HG03439 (cell line): ENCODE data around the gene ALS2CL.

ENCODE experiments used
- ATAC-seq: cut with Tn5 transposase; IDR thresholded peaks from one replicate; pipeline ENCODE4 v1.9.1; 2021; ENCODE audit warnings: mild to moderate bottlenecking, moderate library complexity; ENCODE audit not compliant: unreplicated experiment

Gene ALS2CL

GRCh38 chr3:46667061-46667621, 26.3 kb downstream of the ALS2CL start:
- no peak for ATAC-seq

GRCh38 chr3:46666453-46666845, 27.0 kb downstream of the ALS2CL start:
- ATAC-seq: no peak

- ATAC-seq: no peak
Measured at GRCh38 chr3:46665763-46666452, 27.6 kb downstream of the ALS2CL start.

GRCh38 chr3:46664971-46665762, 28.3 kb downstream of the ALS2CL start:
- no peak for ATAC-seq

- ATAC-seq: no peak
Measured at GRCh38 chr3:46664188-46664970, 29.1 kb downstream of the ALS2CL start.

- no peak for ATAC-seq
Measured at GRCh38 chr3:46663591-46664135, 29.8 kb downstream of the ALS2CL start.

- no peak for ATAC-seq
Measured at GRCh38 chr3:46662771-46663551, 30.5 kb downstream of the ALS2CL start.

GRCh38 chr3:46661776-46662766, 31.4 kb downstream of the ALS2CL start:
- ATAC-seq: no peak

GRCh38 chr3:46660543-46661523, 32.6 kb downstream of the ALS2CL start:
- no peak for ATAC-seq

- ATAC-seq: no peak
Measured at GRCh38 chr3:46660003-46660402, 33.5 kb downstream of the ALS2CL start.

- ATAC-seq: no peak
Measured at GRCh38 chr3:46659285-46659684, 34.2 kb downstream of the ALS2CL start.

GRCh38 chr3:46656778-46657556, 36.5 kb downstream of the ALS2CL start:
- no peak for ATAC-seq

GRCh38 chr3:46655271-46655670, 38.2 kb downstream of the ALS2CL start:
- no peak for ATAC-seq

- no peak for ATAC-seq
Measured at GRCh38 chr3:46651084-46651483, 42.4 kb downstream of the ALS2CL start.

- ATAC-seq: no peak
Measured at GRCh38 chr3:46649436-46649835, 44.0 kb downstream of the ALS2CL start.

- no peak for ATAC-seq
Measured at GRCh38 chr3:46648096-46648495, 45.4 kb downstream of the ALS2CL start.

GRCh38 chr3:46646700-46647099, 46.8 kb downstream of the ALS2CL start:
- no peak for ATAC-seq
